GM18868 (cell line): ENCODE measurements around the gene RAB23.

Experiments
- ATAC-seq: cut with Tn5 transposase; IDR thresholded peaks from one replicate; pipeline ENCODE4 v1.9.1; 2021; ENCODE audit warnings: mild to moderate bottlenecking, moderate library complexity; ENCODE audit not compliant: unreplicated experiment

The RAB23 gene

GRCh38 chr6:57221936-57222742, at the start of gene RAB23:
TSS of gene RAB23 (minus strand) at chr6:57222307. CDS start at chr6:57210380, 11,927 bp downstream.
- ATAC-seq: peak; percentile 81

- ATAC-seq: no peak
These were observed 46.2 kb upstream of the RAB23 start for GRCh38 chr6:57268294-57268640.

GRCh38 chr6:57267586-57268293, 45.6 kb upstream of the RAB23 start:
- peak; percentile 54 for ATAC-seq

- no peak for ATAC-seq
These were observed 43.7 kb upstream of the RAB23 start for GRCh38 chr6:57265755-57266221.

- ATAC-seq: no peak
These were observed 41.6 kb upstream of the RAB23 start for GRCh38 chr6:57263739-57264138.

GRCh38 chr6:57262901-57263694, 41.0 kb upstream of the RAB23 start:
- ATAC-seq: no peak

- ATAC-seq: no peak
These were observed 40.4 kb upstream of the RAB23 start for GRCh38 chr6:57262488-57262887.

GRCh38 chr6:57261926-57262325, 39.8 kb upstream of the RAB23 start:
- no peak for ATAC-seq

- no peak for ATAC-seq
These were observed 37.0 kb upstream of the RAB23 start for GRCh38 chr6:57259064-57259463.

GRCh38 chr6:57257911-57258541, 35.9 kb upstream of the RAB23 start:
- no peak for ATAC-seq

- ATAC-seq: no peak
These were observed 34.4 kb upstream of the RAB23 start for GRCh38 chr6:57256541-57256940.

GRCh38 chr6:57255451-57256169, 33.5 kb upstream of the RAB23 start:
- no peak for ATAC-seq

GRCh38 chr6:57254055-57254717, 32.1 kb upstream of the RAB23 start:
- no peak for ATAC-seq

GRCh38 chr6:57252975-57253374, 30.9 kb upstream of the RAB23 start:
- ATAC-seq: no peak

- ATAC-seq: no peak
These were observed 30.0 kb upstream of the RAB23 start for GRCh38 chr6:57252137-57252536.

GRCh38 chr6:57250348-57250747, 28.2 kb upstream of the RAB23 start:
- ATAC-seq: no peak

GRCh38 chr6:57248311-57248895, 26.3 kb upstream of the RAB23 start:
- ATAC-seq: no peak

GRCh38 chr6:57247603-57248002, 25.5 kb upstream of the RAB23 start:
- ATAC-seq: no peak

- no peak for ATAC-seq
These were observed 24.2 kb upstream of the RAB23 start for GRCh38 chr6:57246307-57246706.
